ENCODE results near the gene KRT32.
A peak's percentile ranks its signal among the peaks of the same experiment; 100 is the strongest.

Gene KRT32

GRCh38 chr17:41492351-41492750 lies 25.2 kb upstream of the KRT32 start:
- DNase-seq (ENCODE audit: low read depth): no peak

- no peak for DNase-seq (ENCODE audit: low read depth)
Measured at GRCh38 chr17:41491476-41491875, 24.3 kb upstream of the KRT32 start.

- DNase-seq (ENCODE audit: low read depth): no peak
Measured at GRCh38 chr17:41490000-41490990, 23.1 kb upstream of the KRT32 start.

GRCh38 chr17:41489531-41489930 lies 22.3 kb upstream of the KRT32 start, which contains the start of gene KRT36:
Gene KRT36, minus strand, starts transcription at chr17:41489910. Its CDS starts 46 bp downstream, at chr17:41489864.
- DNase-seq (ENCODE audit: low read depth): no peak

DNA sequence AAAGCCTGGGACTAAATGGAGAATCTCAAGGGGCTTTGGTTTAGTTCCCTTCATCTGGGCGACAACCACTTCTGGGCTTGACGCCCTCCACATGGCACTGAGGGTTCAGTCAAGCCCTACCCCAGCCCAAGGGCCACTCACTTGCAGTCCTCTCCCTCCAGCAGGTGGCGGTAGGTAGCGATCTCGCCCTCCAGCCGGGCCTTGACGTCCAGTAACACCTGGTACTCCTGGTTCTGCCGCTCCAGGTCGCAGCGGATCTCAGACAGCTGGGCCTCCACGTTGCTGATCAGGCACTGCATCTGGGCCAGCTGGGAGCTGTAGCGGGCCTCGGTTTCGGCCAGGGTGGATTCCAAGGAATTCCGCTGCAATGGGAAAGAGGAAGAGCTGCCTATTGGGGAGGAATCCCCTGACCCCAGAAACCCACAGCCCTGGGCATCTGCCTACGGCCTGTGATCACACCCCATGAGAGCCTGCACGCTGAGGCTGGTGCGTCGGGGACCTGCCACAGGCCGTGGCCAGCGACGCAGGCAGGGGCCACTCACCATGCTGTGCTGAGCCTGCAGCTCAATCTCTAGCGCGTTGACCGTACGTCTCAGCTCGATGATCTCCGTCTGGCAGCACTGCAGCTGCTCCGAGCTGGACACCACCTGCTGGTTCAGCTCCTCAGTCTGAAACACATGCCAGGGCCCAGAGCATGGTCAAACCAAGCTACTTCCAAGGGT lies 19.8 kb upstream of the KRT32 start:
- DNase-seq (ENCODE audit: low read depth): peak; percentile 21

DNA sequence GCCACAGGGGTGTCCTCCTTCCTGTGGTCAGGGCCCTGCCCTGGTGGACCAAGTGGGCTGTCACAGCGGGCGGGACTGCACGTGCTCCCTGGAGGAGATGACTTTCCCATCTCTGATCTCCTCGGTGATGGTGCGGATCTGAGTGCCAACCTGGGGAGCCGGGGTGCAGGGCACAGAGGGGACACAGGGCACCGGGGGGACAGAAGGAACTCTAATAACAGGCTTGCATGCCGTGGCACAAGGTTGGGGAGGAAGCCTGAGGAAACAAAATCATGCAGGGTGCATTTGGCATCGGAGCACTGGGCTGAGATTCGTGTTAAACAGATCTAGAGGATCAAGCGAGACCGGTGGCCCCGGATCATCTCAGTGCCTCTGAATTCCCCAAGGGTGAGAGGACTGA lies 19.1 kb upstream of the KRT32 start:
- DNase-seq (ENCODE audit: low read depth): no peak

GRCh38 chr17:41484920-41485904 lies 18.0 kb upstream of the KRT32 start:
- no peak for DNase-seq (ENCODE audit: low read depth)

- no peak for DNase-seq (ENCODE audit: low read depth)
Measured at GRCh38 chr17:41483991-41484826, 17.0 kb upstream of the KRT32 start.

- DNase-seq (ENCODE audit: low read depth): no peak
Measured at GRCh38 chr17:41483531-41483930, 16.3 kb upstream of the KRT32 start.

DNA sequence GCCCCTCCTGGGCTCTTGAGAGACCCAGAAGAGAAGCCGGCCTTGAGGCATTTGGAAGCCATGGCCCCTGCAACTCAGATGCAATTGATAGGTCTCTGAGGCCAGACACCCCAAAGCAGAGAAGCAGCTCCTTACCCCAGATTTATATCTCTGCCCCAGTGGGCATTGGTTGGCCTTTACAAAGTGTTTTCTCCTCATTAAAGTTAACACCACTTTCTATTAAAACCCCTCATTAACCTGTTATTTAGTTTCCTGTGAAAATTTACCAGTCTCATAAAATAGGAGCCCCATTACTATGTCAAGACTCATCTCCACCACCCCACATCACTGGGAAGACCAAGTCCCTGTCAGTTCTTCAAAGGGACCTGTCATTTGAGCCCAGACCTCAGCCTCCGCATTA lies 13.8 kb upstream of the KRT32 start, which contains the start of gene KRT35:
KRT35 (minus strand) TSS at position 116 of the 400 bp plus-strand sequence; CDS start at position 62, 54 bp downstream.
- no peak for DNase-seq (ENCODE audit: low read depth)

- no peak for DNase-seq (ENCODE audit: low read depth)
Measured at GRCh38 chr17:41480581-41480980, 13.4 kb upstream of the KRT32 start.

DNA sequence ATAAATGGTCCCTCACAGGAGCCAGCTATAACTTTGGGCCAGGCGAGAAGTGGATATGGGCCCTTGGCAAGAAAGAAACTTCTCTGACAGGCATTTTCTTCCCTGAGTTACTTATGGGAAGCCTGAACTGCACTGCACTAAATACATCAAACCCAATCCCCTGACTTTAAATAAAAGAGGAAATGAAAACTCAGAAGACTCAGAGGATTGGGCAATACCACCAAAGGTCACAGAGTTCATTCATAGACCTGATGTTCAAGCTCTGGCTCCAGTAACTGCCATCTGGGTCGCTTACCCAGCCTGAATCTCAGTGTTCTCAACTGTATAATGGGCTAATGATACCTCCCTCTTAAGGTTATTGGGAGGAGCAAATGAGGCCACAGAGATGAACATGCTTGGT lies 12.9 kb upstream of the KRT32 start:
- no peak for DNase-seq (ENCODE audit: low read depth)

DNA sequence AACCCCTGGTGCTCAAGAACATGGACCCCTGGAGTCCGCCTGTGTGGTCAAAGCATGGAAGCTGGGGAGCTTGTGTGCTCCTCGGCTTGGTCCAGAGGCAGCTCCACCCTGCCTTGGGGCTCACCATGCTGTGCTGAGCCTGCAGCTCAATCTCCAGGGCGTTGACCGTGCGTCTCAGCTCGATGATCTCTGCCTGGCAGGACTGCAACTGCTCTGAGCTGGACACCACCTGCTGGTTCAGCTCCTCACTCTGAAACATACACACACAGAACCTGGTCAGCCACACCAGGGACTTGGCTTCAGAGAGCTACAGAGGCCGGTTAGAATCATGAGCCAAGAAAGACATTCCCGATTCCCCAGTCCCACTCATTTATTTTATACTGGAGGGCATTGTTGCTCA lies 11.1 kb upstream of the KRT32 start:
- no peak for DNase-seq (ENCODE audit: low read depth)

DNA sequence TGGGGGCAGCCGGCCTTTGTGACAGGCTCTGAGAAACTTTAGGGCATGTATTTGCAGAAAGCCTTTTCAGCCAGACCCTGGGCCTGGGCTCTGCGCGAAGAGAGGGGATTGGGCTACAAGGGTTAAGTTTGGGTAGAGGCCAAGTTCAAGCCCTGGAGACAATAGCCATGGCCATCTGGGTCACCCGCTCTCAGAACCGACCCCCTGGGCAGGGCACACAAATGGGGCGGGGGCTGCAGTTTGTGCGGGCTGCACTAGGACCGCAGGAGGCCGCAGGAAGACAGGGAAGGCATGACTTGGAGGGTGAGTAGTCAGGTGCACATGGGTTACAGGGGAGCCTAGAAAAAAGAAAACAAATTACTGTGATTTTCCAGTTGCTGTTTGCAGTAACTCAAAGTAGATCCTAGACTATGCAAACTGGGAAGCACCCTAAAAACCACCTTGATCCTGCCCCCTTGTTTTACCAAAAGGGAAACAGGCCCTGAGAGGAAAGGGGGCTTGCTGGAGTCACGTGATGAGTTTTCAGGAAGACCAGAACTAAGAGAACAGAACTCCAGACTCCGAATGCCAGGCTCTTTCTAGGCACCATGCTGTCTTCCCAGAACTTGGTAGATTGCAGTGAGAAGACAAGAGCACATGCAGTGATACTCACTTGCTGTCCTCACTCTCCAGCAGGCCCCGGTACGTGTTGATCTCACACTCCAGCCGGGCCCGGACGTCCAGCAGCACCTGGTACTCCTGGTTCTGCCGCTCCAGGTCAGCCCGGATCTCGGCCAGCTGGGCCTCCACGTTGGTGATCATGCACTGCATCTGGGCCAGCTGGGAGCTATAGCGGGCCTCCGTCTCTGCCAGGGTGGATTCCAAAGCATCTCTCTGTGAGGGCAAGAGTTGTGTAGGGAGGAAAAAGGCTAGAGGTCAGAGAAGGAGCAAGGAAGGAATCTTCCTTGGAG lies 10.0 kb upstream of the KRT32 start:
- DNase-seq (ENCODE audit: low read depth): no peak

DNA sequence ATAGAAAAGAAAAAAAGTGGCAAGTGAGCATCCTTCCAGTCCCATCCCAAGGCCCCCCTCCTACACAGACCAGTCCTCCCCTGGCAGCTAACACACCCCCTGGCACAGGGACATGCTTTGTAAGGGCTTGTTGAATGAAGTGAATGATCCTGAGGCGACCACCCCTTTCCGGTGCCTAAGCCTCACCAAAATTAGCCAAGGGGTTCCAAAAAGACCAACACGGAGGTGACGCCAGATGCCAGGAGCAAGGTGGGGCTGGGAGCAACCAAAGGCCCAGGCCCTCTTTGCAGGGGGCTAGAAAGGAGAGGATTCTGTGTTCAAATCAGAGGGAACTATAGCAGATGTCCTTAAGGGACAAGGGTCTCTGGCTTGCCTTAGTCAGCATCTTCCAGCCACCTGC lies 8.2 kb upstream of the KRT32 start:
- DNase-seq (ENCODE audit: low read depth): no peak

DNA sequence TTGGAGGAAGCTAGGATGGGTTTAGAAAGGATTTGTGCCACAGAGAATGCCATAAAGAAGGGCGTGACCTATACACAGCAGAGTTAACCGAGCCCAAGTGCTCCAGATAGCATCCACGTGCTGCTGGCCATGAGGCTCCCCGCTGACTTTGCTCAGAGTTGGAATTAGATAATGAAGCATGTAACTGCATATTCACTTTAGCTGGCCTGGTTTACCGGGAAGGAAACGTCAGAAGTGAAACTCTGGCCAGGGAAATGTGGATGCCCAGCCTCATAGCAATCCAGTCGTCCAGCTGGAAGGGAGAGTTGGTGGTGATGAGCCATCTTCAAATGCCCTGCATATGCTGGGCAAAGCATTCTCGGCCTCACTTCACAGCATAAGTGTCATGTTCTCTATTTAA lies 7.7 kb upstream of the KRT32 start:
- no peak for DNase-seq (ENCODE audit: low read depth)

DNA sequence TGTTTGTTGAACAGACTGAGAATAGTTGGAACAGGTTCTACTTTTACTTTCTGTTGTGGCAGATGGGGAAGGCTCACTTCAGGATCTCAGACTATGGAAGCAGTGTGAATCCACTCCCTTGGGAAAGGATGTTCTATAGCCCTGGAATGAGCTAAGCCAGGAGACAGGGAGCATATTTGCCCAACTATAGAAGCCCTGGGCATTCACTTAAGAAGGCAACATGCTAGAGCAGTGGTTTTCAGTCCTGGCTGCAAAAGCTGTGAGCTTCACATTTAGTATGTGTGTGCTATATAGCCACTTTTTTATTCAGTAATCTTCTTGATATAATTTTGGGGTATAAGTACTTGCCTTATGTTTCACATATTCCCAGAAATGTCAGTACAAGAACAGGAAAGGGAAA lies 1.2 kb upstream of the KRT32 start:
- DNase-seq (ENCODE audit: low read depth): no peak

DNA sequence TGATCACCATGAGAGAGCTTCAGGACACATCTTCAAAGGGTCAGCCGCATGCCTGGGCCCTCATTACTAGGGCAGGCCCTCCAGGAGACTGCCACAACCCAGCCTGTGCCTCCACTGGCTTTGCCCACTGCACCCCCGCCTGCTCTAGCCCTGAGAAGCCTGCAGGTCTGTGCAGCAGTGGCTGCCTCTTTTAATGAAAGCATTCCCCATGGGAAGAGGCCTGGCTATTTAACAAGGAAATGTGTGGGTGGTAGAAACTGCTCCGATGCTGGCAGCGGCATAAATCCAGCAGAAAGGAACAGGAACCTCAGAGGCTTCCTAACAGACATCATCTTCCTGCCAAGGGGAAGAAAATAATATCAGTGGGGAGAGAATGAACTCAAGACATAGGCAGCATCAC lies 375 bp upstream of the KRT32 start:
- DNase-seq (ENCODE audit: low read depth): no peak

DNA sequence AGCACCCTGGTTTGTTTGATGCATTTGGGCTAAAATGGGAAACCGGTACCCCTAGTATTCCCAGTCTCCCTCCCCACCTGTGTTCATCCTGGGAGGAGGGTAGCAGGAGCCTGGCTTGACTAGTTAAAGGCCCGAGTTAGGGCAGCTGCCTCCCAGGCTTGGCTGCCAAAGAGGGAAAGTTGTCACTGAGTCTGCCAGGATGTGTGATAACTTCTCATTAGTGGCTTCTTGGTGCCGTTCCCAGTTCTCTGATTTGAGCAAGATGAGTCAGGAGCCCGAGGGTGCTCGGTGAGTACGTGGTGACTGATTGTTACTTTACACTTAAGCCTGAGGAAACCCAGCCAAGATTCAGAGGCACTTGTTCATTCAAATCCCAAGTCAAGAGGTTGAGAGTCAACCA lies 2.5 kb downstream of the KRT32 start:
- no peak for DNase-seq (ENCODE audit: low read depth)

GRCh38 chr17:41464173-41464572 lies 3.0 kb downstream of the KRT32 start:
- DNase-seq (ENCODE audit: low read depth): no peak

Data from stimulated activated CD8-positive, alpha-beta memory T cell treated with anti-CD3 and anti-CD28 coated beads, Interleukin-7, amount 100 ng/mL, for 24 hours (primary cell).